Osteoblast (primary cell): ENCODE data around the gene GATD1. TPM values are rescaled to one million over a fixed set of nuclear protein-coding genes. Genes with fewer than 3 reads are reported as not detected.
"Not testable (repeated sequence)": the region's sequence is repeated elsewhere in the genome, so short reads cannot be mapped to it uniquely, and the experiment has no call there.

ENCODE experiments used
- DNase-seq: peaks from one replicate; pipeline ENCODE4 v3.0.0; 2011; ENCODE audit warnings: low spot score, mixed read lengths; ENCODE audit not compliant: insufficient read length; ENCODE audit errors: missing footprints
- H2AFZ ChIP-seq: 2 replicates; pipeline ENCODE4 v1.6.0; 2011; ENCODE audit warnings: mild to moderate bottlenecking, low read length
- H3K27ac ChIP-seq: 2 replicates; pipeline ENCODE4 v1.5.1; 2011; ENCODE audit warnings: mild to moderate bottlenecking, low read depth, low read length, moderate library complexity
- H3K27me3 ChIP-seq: 2 replicates; pipeline ENCODE4 v1.6.0; 2012; ENCODE audit warnings: mild to moderate bottlenecking, control low read depth, inconsistent platforms, low read length, moderate library complexity; ENCODE audit not compliant: insufficient read depth
- H3K36me3 ChIP-seq: 2 replicates; pipeline ENCODE4 v1.5.1; 2011; ENCODE audit warnings: mild to moderate bottlenecking, low read length, control low read depth, moderate library complexity; ENCODE audit not compliant: insufficient read depth
- H3K4me1 ChIP-seq: 2 replicates; pipeline ENCODE4 v1.5.1; 2011; ENCODE audit warnings: mild to moderate bottlenecking, low read length, control low read depth, moderate library complexity; ENCODE audit not compliant: insufficient read depth
- H3K4me2 ChIP-seq: 2 replicates; pipeline ENCODE4 v1.6.0; 2011; ENCODE audit warnings: mild to moderate bottlenecking, low read length; ENCODE audit not compliant: insufficient read depth
- H3K4me3 ChIP-seq: fragments of 200-600 bp; sonication (generic); 3 replicates; pipeline ENCODE4 v1.5.1; 2012; ENCODE audit warnings: mild to moderate bottlenecking, low read length, inconsistent platforms; ENCODE audit not compliant: insufficient read depth
- H3K79me2 ChIP-seq: 2 replicates; pipeline ENCODE4 v1.6.0; 2012; ENCODE audit warnings: mild to moderate bottlenecking, low read length, control low read depth, inconsistent platforms; ENCODE audit not compliant: insufficient read depth
- H3K9me3 ChIP-seq: 2 replicates; pipeline ENCODE4 v1.5.1; 2011; ENCODE audit warnings: low read depth, low read length, control low read depth
- H4K20me1 ChIP-seq: 2 replicates; pipeline ENCODE4 v1.6.0; 2012; ENCODE audit warnings: mild to moderate bottlenecking, low read length, control low read depth; ENCODE audit not compliant: insufficient read depth
- total RNA-seq: library from RNA; depleted of rRNA; stranded (reverse); fragments of >200 nt; gene quantifications from 2 replicates; pipeline ENCODE4 v1.2.3, GENCODE V29; 2012
- TF ChIP-seq, protein P1 (sequence below): IDR thresholded peaks from 2 replicates; pipeline ENCODE4 v1.5.1; 2011; ENCODE audit warnings: mild to moderate bottlenecking, low read depth, low read length, moderate library complexity; ENCODE audit errors: extremely low read depth

The GATD1 gene
- total RNA-seq, 1 donor, result 37.3 TPM

DNA sequence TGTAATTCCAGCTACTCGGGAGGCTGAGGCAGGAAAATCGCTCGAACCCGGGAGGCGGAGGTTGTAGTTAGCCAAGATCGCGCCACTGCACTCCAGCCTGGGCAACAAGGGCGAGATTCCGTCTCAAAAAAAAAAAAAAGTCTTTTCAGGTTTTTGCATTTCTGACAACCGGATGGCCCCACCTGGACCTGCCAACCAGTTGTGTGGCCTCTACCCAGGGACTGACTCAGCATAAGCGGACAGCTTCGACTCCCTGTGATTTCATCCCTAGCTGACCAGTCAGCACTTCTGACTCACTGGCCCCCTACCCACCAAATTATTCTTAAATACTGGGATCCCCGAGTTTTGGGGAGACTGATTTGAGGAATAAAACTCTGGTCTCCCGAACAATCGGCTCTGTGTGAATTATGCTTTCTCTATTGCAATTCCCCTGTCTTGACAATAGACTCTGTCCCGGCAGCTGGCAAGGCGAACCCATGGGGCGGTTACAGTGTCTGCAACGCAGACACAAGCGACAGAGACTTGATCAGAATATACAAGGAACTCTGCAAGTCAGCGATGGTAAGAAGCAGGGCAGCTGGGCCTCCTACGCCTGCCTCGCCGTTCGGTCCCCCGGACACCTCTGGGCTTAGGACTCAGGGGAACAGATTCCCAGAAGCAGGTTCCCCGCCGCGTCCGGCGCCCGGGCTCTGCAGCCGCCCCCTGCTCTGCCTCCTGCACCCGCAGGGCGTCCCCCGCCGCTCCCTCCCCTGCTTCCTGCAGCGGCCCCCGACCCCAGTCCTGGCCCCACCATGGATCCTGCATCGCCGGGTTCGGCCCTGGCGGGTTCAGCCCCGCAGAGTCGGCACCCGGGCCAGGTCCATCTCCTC, 30.8 kb downstream of the GATD1 start:
- Histone ChIP-seq H3K27me3 (no peaks in the 10 kb centered on the region), H2AFZ (peak overlapping the region; percentile 88), H3K9me3 (no peaks in the 10 kb centered on the region), H3K79me2 (peaks cover 43% of the 10 kb centered on the region), H3K4me1 (peaks cover 25% of the 10 kb centered on the region), H3K27ac (no peak overlapping the region), H3K36me3 (no peaks in the 10 kb centered on the region), H3K4me2 (peak overlapping the region; percentile 97), H4K20me1 (peaks cover 16% of the 10 kb centered on the region), H3K4me3 (peak overlapping the region; percentile 90)
- peak; percentile 60 for DNase-seq
- TF ChIP-seq, protein P1, sequence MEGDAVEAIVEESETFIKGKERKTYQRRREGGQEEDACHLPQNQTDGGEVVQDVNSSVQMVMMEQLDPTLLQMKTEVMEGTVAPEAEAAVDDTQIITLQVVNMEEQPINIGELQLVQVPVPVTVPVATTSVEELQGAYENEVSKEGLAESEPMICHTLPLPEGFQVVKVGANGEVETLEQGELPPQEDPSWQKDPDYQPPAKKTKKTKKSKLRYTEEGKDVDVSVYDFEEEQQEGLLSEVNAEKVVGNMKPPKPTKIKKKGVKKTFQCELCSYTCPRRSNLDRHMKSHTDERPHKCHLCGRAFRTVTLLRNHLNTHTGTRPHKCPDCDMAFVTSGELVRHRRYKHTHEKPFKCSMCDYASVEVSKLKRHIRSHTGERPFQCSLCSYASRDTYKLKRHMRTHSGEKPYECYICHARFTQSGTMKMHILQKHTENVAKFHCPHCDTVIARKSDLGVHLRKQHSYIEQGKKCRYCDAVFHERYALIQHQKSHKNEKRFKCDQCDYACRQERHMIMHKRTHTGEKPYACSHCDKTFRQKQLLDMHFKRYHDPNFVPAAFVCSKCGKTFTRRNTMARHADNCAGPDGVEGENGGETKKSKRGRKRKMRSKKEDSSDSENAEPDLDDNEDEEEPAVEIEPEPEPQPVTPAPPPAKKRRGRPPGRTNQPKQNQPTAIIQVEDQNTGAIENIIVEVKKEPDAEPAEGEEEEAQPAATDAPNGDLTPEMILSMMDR, result no peak

DNA sequence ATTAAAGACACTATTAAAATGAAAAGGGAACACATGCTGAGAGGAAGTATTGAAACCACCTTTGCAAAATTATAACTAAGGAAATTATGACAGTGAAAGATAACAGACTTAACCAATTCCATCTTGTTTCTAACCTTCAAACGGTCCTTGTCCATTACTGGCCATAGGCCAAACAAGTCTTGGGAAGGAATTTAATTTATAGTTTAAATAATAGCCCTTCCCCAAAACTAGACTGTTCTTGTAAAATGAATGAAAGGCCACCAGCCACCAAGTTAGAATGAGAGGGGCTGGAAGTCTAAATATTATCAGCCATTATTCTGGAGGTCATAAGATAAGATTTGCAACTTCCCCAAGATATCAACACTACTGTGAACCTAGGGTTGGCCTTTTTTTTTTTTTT, 31.9 kb downstream of the GATD1 start:
- Histone ChIP-seq H2AFZ (no peak overlapping the region), H3K36me3 (no peaks in the 10 kb centered on the region), H3K79me2 (peaks cover 32% of the 10 kb centered on the region), H3K9me3 (no peaks in the 10 kb centered on the region), H3K4me2 (no peak overlapping the region), H3K4me1 (peaks cover 25% of the 10 kb centered on the region), H3K27me3 (no peaks in the 10 kb centered on the region), H4K20me1 (peaks cover 12% of the 10 kb centered on the region), H3K4me3 (no peak overlapping the region), H3K27ac (no peak overlapping the region)
- peak; percentile 8 for DNase-seq
- TF ChIP-seq, protein P1, result no peak

DNA sequence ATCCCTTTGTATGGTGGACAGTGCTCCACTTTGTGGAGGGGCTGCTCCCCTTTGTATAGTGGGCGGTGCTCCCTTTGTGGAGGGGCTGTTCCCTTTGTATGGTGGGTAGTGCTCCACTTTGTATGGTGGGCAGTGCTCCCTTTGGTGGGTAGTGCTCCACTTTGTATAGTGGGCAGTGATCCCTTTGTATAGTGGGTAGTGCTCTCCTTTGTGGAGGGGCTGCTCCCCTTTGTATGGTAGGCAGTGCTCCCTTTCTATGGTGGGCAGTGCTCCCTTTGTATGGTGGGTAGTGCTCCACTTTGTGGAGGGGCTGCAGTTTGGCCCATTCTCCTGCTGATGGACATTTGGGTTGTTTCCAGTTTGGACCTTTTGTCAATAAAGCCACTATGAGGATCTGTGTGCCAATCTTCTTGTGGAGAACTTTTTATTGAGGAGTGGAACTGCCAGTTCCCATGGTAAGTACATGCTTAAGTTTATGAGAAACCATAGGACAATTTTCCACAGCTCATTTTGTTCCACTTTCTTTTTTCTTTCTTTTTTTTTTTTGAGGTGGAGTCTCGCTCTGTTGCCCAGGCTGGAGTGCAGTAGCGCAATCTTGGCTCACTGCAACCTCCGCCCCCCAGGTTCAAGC, 34.6 kb downstream of the GATD1 start:
- H3K4me3 ChIP-seq, result no peak overlapping the region
- H3K27ac ChIP-seq, result no peak overlapping the region
- no peak overlapping the region for H2AFZ ChIP-seq
- H4K20me1 ChIP-seq, result no peaks in the 10 kb centered on the region
- no peaks in the 10 kb centered on the region for H3K9me3 ChIP-seq
- peaks cover 5% of the 10 kb centered on the region for H3K79me2 ChIP-seq
- no peaks in the 10 kb centered on the region for H3K36me3 ChIP-seq
- TF ChIP-seq, protein P1, result no peak
- DNase-seq, result no peak
- H3K4me1 ChIP-seq, result peaks cover 6% of the 10 kb centered on the region
- H3K4me2 ChIP-seq, result no peak overlapping the region
- H3K27me3 ChIP-seq, result peaks cover 5% of the 10 kb centered on the region

DNA sequence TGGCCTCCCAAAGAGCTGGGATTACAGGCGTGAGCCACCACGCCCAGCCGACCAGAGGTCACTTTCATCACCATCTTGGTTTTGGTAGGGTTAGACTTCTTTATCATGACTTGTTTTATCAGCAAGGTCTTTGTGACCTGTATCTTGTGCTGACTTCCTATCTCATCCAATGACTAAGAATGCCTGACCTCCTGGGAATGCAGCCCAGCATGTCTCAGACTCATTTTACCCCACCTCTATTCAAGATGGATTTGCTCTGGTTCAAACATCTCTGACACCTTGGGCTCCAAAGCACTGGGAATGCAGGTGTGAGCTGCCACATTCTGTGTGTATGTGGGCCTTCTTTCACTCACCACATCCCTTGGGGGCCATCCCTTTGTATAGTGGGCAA, 35.1 kb downstream of the GATD1 start:
- no peaks in the 10 kb centered on the region for H3K36me3 ChIP-seq
- H3K27ac ChIP-seq, result no peak overlapping the region
- H3K27me3 ChIP-seq, result peaks cover 10% of the 10 kb centered on the region
- peaks cover 6% of the 10 kb centered on the region for H3K4me1 ChIP-seq
- H3K4me3 ChIP-seq, result no peak overlapping the region
- H2AFZ ChIP-seq, result no peak overlapping the region
- H3K79me2 ChIP-seq, result no peaks in the 10 kb centered on the region
- no peaks in the 10 kb centered on the region for H4K20me1 ChIP-seq
- peak; percentile 6 for DNase-seq
- TF ChIP-seq, protein P1, result no peak
- no peak overlapping the region for H3K4me2 ChIP-seq
- H3K9me3 ChIP-seq, result no peaks in the 10 kb centered on the region

DNA sequence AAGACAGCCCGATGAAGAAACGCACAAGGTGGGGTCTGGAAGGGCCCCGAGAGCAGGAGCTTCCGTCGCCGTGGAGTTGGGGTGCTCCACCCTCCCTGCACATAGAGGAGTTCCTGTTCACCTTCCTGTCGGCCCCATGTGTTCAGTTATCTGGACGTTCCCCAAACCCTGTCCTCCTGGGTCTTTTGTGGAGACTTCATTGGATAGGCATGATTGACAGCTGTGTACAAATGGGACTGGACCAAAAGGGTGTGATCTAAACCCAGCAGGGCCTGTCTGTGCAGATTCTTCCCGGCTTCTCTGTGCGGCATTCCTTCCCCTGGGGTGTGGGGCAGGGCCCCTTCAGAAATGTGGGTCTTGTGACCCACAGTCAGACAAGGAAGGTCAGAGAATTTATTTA, 39.4 kb downstream of the GATD1 start:
- H2AFZ ChIP-seq, H4K20me1 ChIP-seq, H3K4me2 ChIP-seq, H3K79me2 ChIP-seq, DNase-seq, H3K27ac ChIP-seq, H3K9me3 ChIP-seq, H3K4me1 ChIP-seq, H3K4me3 ChIP-seq, H3K36me3 ChIP-seq: not testable (repeated sequence)
- H3K27me3 ChIP-seq, result peaks cover 15% of the 10 kb centered on the region
